Loucy (cell line): ENCODE results near the gene GET4.

Experiments used
- H2AFZ ChIP-seq: fragments of 200-600 bp; sonication (generic); 2 replicates; pipeline ENCODE4 v1.6.0; 2016; ENCODE audit warnings: antibody characterized with exemption, mild to moderate bottlenecking, low read length, moderate library complexity
- H3F3A ChIP-seq: fragments of 200-600 bp; 2 replicates; pipeline ENCODE4 v1.6.0; 2016; ENCODE audit warnings: antibody characterized with exemption, low read depth, mild to moderate bottlenecking
- H3K27me3 ChIP-seq: fragments of 200-600 bp; sonication (generic); 2 replicates; pipeline ENCODE4 v1.6.1; 2014; ENCODE audit warnings: low read length, mild to moderate bottlenecking; ENCODE audit not compliant: insufficient read depth, poor library complexity, severe bottlenecking
- H3K36me3 ChIP-seq: fragments of 200-600 bp; sonication (generic); 2 replicates; pipeline ENCODE4 v1.6.1; 2016; ENCODE audit warnings: low read length; ENCODE audit not compliant: insufficient read depth
- H3K4me1 ChIP-seq: fragments of 200-600 bp; sonication (generic); 2 replicates; pipeline ENCODE4 v1.5.1; 2014; ENCODE audit warnings: low read length, mild to moderate bottlenecking; ENCODE audit not compliant: insufficient read depth, poor library complexity, severe bottlenecking
- H3K4me2 ChIP-seq: fragments of 200-600 bp; sonication (generic); 2 replicates; pipeline ENCODE4 v1.6.0; 2014; ENCODE audit warnings: antibody characterized with exemption, low read length, low read depth, mild to moderate bottlenecking; ENCODE audit not compliant: poor library complexity, severe bottlenecking
- H3K4me3 ChIP-seq: fragments of 200-600 bp; sonication (generic); 2 replicates; pipeline ENCODE4 v1.5.1; 2014; ENCODE audit warnings: low read length, mild to moderate bottlenecking, mixed read lengths; ENCODE audit not compliant: poor library complexity, severe bottlenecking
- H3K79me2 ChIP-seq: fragments of 200-600 bp; sonication (generic); 2 replicates; pipeline ENCODE4 v1.6.1; 2014; ENCODE audit warnings: low read length; ENCODE audit not compliant: insufficient read depth
- H3K9ac ChIP-seq: fragments of 200-600 bp; sonication (generic); 2 replicates; pipeline ENCODE4 v1.6.0; 2014; ENCODE audit warnings: mild to moderate bottlenecking, low read depth, low read length, moderate library complexity; ENCODE audit not compliant: poor library complexity, severe bottlenecking
- H3K9me2 ChIP-seq: fragments of 200-600 bp; sonication (generic); replicated peaks from 2 replicates; pipeline ENCODE4 v1.6.1; 2016; ENCODE audit warnings: low read depth, low read length, mixed read lengths
- H3K9me3 ChIP-seq: fragments of 200-600 bp; sonication (generic); 2 replicates; pipeline ENCODE4 v1.6.1; 2014; ENCODE audit warnings: mild to moderate bottlenecking, antibody characterized with exemption, low read length, low read depth; ENCODE audit not compliant: insufficient read depth
- H4K20me1 ChIP-seq: fragments of 200-600 bp; sonication (generic); 2 replicates; pipeline ENCODE4 v1.6.0; 2014; ENCODE audit warnings: antibody characterized with exemption, low read length, mild to moderate bottlenecking; ENCODE audit not compliant: insufficient read depth, poor library complexity, severe bottlenecking
- EZH2phosphoT487 ChIP-seq: fragments of 200-600 bp; IDR thresholded peaks from 2 replicates; pipeline ENCODE4 v1.6.1; 2018; ENCODE audit warnings: antibody characterized with exemption, mild to moderate bottlenecking, moderate library complexity, borderline replicate concordance
- TF ChIP-seq, protein P1 (sequence below): fragments of 200-600 bp; sonication (generic); conservative IDR thresholded peaks from 2 replicates; pipeline ENCODE4 v1.5.1; 2014; ENCODE audit warnings: mild to moderate bottlenecking, antibody characterized with exemption, low read length

GET4 gene

DNA sequence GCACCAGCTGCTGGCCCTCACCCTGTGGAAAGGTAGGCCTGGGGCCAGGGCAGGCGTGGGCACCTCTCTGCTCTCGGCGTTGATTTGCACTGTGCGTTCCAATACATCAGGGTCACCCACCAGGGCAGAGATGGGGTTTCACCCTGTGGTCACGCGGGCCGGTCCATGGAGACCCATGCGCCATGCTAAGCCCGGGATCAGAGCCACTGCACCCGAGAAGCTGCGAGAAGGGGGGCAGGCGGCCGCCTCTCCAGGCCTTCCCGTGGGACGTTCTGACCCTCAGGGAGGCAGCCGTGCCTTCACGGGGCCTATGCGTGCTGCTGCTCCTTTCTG lies 11.1 kb downstream of the GET4 start:
- no peak for TF ChIP-seq EZH2phosphoT487
- TF ChIP-seq, protein P1, sequence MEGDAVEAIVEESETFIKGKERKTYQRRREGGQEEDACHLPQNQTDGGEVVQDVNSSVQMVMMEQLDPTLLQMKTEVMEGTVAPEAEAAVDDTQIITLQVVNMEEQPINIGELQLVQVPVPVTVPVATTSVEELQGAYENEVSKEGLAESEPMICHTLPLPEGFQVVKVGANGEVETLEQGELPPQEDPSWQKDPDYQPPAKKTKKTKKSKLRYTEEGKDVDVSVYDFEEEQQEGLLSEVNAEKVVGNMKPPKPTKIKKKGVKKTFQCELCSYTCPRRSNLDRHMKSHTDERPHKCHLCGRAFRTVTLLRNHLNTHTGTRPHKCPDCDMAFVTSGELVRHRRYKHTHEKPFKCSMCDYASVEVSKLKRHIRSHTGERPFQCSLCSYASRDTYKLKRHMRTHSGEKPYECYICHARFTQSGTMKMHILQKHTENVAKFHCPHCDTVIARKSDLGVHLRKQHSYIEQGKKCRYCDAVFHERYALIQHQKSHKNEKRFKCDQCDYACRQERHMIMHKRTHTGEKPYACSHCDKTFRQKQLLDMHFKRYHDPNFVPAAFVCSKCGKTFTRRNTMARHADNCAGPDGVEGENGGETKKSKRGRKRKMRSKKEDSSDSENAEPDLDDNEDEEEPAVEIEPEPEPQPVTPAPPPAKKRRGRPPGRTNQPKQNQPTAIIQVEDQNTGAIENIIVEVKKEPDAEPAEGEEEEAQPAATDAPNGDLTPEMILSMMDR: no peak

DNA sequence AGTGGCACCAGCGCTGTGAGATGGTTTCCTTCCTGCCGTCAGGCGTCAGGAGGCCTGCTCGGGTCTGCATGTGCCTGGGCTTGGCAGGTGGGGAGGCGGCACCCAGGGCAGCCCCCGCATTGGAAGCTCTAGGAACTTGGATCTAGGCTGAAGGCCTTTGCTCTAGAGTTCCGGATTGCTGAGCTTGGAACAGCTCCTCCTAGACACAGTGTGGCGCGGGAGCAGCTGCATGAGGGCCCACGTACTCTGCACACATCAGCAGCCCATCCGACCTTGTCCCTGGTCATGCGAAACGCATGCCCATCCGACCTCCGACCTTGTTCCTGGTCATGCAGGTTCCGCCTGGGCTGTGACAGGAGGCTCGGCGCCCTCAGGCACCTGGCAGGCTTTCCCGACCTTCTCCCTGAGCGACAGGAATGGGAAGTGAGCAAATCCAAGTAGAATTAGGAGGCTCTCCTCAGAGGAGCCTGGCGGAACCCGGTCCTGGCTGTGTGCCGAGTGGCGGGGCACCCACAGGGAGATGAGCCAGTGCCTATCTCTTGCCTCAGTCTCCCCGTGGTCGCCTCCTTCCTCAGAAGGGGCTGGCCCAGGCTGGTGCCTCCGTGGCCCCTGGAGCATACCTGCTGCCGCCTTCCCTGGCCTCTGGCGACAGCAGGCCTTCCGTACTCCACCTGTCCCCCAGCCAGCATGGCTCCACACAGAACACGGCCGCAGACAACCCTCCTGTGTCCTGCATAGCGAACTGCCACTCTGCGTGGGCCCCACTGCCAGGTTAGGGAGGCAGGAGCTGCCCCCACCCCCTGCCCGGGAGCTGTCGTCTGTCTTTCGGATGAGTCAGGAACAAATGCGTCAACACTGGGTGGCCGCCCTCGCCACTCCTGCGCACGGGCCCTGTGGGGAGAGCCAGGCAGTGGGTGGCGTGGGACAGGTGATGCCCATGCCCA lies 12.0 kb downstream of the GET4 start:
- Histone ChIP-seq H4K20me1 (peaks cover 8% of the 10 kb centered on the region), H3K27me3 (no peaks in the 10 kb centered on the region), H3K36me3 (peaks cover 62% of the 10 kb centered on the region; the same call in 1 of the 2 replicates), H3F3A (no peaks in the 10 kb centered on the region), H3K9ac (no peak overlapping the region), H3K4me1 (no peaks in the 10 kb centered on the region), H3K9me3 (no peaks in the 10 kb centered on the region), H3K79me2 (peaks cover 36% of the 10 kb centered on the region), H3K4me3 (no peak overlapping the region), H3K9me2 (no peaks in the 10 kb centered on the region), H2AFZ (no peak overlapping the region), H3K4me2 (no peak overlapping the region)
- TF ChIP-seq, protein P1: no peak
- no peak for TF ChIP-seq EZH2phosphoT487

More for the DNA sequence above, 11.1 kb downstream of the GET4 start:
- peaks cover 13% of the 10 kb centered on the region for H4K20me1 ChIP-seq
- no peaks in the 10 kb centered on the region for H3F3A ChIP-seq
- no peaks in the 10 kb centered on the region for H3K9me2 ChIP-seq
- H3K9me3 ChIP-seq: no peaks in the 10 kb centered on the region
- no peaks in the 10 kb centered on the region for H3K27me3 ChIP-seq
- no peak overlapping the region for H3K4me3 ChIP-seq
- H3K36me3 ChIP-seq: peaks cover 54% of the 10 kb centered on the region; the same call in 1 of the 2 replicates
- no peak overlapping the region for H2AFZ ChIP-seq
- peaks cover 44% of the 10 kb centered on the region for H3K79me2 ChIP-seq
- H3K4me2 ChIP-seq: no peak overlapping the region
- no peaks in the 10 kb centered on the region for H3K4me1 ChIP-seq
- H3K9ac ChIP-seq: no peak overlapping the region

DNA sequence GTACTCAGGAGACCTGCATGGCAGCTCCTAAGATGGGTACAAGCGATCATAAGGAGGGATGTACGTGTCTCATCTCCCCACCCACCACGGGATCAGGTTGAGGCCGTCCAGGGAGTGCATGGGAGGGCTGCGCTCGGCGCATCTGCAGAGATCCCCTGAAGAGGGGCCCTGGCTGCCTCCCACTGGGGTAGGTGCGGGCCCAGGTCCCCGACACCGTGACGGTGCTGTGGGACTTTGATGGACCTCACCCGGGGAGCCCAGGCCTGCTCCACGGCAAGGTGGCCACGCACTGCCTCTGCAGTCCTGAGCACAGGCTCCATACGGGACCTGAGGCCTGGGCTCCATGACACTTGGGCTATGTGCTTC lies 12.7 kb downstream of the GET4 start:
- Histone ChIP-seq H3F3A (no peaks in the 10 kb centered on the region), H3K79me2 (peaks cover 29% of the 10 kb centered on the region), H3K27me3 (no peaks in the 10 kb centered on the region), H3K9ac (no peak overlapping the region), H3K9me3 (no peaks in the 10 kb centered on the region), H3K4me3 (no peak overlapping the region), H3K4me2 (no peak overlapping the region), H3K4me1 (no peaks in the 10 kb centered on the region), H2AFZ (no peak overlapping the region), H4K20me1 (peaks cover 4% of the 10 kb centered on the region), H3K36me3 (peaks cover 69% of the 10 kb centered on the region; the same call in 1 of the 2 replicates), H3K9me2 (no peaks in the 10 kb centered on the region)
- TF ChIP-seq EZH2phosphoT487: no peak
- TF ChIP-seq, protein P1: no peak
